C1 segment of cervical spinal cord (tissue), 14 donors: ENCODE data around the gene FIBCD1.

Experiments
- DNase-seq, 14 donors: peaks; one replicate each; lab custom pipeline; 2025; lab: John Stamatoyannopoulos, UW

Gene FIBCD1

DNA sequence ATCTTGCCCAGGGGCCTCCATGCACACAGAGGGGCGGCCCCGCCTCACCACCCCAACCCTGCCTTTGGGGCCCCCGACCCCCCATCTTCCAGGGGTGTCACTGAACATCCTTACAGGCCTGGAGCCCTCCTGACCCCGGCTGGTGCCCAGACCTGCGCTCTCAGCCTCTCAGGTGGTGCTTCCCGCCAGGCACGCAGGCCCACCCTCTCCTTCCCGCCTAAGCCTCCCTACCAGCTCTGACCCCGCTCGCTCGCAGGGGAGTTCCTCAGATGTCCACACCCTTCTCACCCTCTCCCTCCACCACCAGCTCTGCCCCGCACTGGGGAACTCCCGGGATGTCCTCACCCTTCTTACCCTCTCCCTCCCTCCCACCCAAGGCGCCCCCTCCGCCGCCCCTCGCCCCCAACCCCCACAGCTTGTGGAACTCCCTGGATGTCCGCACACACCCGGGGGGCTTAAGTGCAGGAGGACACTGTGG is 30.1 kb downstream of the FIBCD1 start:
- DNase-seq: no peak

DNA sequence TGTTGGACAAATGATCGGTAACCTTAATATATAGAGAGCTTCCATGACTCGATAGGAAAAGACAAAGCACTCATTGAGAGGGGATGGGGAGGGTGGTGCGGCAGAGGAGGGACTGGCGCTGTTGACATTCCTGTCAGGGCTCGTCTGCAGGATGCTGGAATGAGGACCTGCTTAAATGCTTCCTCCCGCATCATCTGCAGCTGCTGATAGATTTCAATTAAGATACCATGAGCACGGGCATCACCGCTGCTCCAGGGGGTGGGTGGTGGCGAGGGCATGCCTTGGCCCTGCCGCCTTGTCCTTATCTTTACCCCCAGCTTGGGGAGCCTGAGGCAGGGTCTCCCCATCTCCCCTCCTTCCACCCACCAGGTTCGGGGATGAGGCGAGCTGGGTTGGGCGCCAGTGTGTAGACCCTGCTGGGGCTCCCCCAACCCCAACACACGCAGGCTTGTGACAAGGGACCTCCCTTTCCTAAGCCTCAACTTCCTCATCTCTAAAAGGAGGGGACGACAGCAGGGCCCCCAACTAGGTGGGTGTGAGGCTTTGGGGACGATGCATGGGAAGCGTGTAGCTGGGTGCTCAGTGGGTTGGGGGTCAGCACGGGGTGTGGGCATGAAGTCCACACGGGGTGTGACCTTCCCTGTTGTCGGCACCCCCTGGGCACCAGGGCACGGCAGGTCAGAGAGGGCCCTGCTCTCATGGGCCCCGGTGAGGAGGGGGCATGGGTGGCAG is 30.7 kb downstream of the FIBCD1 start:
- no peak for DNase-seq

DNA sequence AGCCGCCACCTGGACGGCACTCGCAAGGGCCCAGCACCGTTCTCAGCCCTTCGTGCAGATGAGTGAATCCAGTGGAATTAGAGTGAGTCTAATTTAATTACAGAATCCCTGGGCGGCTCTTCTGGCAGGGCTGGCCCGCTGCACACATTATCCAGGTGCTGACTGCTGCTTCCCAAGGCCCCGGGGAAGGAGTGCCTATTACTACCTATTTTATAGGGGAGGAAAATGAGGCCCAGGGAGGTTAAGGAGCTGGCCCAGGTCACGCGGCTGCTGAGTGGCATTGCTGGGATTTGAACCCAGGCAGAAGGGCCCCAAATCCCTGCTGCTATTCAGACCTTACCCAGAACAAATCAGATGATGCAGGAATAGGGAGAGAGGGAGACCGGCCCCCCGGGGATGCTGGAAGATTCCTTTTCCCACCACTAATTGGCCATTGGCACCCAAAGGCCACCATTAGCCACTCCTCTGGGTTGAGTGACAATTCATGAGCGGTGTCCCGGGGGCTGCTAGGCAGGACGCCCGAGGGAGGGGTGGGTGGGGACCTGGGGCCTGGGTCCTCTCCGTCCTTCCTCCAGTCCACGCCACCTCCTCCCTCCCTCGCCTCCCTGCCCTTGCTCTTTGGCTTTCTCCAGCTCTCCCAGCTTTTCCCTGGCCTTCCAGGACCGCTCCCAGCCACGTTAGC is 32.2 kb downstream of the FIBCD1 start:
- DNase-seq: no peak

DNA sequence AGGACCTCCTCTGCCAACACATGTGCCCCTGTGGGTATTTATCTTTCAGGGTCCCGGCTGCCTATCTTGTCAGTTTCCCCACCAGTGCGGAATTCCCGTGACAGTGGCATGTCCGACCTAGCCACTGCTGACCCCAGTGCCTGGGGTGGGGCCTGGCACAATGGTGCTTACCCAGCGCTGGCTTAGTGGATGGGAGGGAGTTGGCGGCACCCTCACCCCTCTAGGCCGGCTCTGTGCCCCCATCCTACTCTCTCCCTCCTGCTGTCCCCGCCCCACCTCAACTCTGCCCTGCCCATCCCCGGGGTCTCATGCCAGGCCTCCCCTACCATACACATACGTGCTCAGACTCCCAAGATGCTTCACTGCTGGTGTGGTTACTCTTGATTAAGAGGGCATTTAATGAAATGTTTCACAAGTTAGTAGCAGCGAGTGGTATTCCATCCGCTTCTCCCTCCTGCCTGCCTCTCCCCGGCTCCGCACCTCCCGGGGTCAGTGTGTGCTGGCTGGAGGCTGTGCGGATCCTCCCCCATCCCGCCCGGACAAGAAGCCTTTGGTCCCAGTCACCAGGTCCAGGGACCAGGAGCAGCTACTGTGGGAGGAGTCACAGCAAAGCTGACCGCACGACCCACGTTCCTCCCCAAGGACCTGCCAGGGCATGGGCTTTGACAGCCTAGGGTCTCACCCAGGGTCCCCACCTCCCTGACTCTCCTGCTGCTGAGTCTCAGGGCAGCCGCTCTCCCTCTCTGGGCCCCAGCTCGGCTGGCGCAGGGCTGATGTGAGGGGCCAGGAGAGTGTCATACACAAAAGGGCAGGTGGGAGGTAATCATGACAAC is 32.9 kb downstream of the FIBCD1 start:
- DNase-seq: no peak

DNA sequence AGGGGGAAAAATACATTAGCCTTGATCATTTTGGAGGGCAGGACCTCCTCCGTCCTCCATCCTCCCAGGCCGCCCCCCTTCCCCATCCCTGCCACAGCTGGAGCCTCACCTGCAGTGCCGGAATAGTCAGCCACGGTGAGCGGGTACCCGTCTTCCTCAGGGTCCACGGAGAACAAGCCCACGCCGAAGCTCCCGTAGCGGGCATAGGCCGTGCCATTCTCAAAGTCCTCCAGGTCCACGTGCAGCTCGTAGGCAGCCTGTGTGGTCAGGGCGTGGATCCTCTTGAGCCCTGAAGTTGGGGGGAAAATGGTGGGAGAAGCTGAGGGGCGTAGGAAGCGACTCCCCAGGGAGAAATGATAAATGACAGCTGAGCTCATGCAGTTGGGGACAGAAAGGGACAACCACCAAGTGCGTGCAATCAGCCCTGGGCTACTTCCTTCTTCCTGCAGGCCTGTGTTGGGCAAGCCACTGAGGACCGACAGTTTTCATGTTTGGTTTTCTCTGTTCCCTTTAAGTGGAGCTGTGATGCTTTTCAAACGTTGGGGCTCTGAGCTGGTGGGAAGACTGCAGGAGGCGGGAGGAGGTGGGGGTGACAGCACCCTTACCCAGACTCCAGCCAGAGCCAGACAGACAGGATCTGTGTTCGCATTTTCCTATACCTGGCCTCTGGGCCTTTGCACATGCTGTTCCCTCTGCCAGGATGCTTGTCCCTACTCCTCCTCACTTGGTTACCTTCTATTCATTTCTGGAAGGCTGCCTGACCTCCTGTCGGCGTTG is 33.7 kb downstream of the FIBCD1 start:
- no peak for DNase-seq

DNA sequence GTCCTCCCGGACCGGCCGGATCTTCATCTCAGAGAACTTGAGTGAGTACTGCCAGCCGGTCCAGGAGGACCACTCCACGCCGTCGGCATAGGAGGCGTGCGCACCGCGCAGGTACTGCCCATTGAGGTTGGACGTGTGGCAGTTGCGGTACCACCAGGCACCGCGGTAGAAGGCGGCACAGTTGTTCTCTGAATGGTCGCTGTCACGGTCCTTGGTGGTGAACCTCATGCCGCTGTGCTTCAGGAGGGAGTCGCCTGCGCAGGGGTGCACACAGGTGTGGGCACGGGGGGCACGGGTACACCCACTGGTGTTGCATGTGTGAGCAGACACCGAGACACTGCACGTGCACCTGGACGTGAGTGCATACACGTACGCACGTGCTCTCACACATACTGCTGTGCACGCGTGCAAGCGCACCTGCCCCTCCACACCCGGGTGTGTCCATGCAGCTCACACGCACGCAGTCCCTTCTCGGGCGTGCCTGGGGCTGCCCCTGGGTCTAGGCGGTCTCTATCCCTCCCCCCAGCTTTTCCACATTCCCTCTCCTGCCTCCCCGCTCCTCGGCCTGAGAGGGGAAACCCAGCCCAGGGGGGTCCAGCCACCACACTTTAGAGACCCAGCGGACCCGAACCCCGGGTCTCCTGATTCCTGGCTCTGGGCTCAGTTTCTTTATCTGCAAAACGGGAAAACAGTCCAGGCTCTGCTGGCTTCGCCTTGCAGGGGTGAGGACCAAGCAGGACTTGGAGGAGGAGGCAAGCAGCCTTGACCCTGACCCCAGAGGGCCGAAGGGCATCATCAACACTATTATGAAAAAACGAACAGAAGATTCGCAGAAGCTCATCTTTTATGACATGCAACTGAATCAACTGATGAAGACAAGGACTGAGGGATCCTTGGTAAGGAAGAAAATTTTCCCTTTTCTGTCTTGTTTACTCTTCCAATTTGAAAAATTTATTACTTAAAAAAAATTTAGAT is 34.7 kb downstream of the FIBCD1 start:
- no peak for DNase-seq

DNA sequence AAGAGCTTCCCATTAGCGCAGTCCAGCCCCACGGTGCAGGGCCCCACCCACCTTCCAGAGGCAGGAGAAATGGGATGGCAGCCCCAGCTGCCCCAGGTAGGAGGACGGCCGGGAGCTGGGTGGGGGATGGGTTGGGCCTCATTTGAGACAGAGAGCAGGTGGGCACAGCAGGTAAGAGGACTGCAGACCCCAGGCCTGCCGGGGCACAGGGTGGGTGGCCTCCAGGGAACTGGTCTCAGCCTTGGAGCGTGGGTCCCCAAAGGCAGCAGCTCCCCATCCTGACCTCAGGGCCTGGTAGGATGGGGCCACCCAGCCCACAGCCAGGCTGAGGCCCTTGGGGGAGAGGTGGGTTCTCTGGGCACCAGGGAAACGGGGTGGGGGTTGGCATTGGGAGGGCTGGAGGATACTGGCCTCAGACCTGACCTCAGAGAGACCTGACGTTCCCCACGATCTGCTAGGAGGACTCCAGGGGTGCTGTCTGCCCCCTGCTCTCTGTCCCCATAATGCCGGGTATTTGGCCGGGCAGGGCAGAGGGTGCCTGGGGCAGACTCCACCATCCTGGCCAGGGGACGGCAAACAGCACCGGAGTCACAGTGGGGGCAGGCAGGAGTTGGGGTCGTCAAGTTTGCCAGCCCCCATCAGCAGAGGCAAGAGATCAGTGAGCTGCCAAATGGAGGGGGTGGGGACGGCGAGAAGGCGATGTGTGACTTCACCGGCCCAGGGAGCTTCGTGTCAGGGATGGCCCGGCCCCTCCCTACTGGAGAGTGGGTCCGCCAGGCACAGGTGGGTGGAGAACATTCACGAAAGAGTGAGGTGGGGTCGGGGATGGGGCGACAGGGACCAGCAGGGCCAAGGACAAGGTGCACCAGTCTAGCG is 35.6 kb downstream of the FIBCD1 start:
- no peak for DNase-seq

DNA sequence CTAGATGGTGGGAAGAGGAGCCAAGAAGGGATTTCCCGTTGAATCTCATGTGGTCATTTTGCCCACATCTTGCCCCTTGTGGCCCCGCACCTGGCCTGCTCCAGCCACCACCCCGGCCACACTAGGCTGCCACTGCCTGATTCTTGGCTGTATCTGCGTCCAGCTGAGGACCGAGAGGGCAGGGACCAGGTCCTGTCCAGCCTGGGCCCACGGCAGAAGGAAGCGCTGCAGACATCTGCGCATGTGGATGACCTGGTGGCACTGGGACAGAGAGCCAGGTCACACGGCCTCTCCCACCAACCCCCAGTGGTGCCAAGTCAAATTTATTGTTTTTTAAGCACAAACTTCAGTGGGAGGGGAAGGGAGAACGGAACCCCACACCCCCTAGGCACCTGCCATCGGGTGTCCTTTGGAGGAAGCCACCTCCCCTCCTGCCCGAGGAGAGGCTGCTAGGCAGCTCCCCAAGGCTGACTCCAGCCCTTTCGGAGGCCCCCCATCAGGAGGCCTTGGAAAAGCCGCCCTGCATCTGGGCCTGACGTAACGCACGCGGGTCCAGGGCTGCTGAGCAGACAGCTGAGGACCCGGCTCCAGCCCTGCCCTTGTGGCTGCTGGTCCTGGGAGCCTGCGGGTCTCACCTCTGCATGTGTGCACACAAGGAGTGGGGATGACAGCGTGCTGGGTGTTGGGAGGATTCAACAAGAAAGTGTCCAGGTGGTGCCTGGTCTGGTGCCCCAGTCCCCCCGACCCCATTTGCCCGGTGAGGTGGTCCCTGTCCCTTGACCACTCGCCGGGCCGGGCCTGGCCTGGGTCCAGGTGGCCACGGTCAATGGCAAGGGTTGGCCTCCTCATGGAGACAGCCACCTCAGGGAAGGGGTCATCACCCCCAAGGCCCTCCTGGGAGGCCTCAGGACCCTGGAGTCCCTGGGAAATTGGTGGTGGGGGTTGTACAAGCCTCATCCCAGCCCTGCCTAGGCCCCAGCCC is 36.6 kb downstream of the FIBCD1 start:
- DNase-seq: no peak

DNA sequence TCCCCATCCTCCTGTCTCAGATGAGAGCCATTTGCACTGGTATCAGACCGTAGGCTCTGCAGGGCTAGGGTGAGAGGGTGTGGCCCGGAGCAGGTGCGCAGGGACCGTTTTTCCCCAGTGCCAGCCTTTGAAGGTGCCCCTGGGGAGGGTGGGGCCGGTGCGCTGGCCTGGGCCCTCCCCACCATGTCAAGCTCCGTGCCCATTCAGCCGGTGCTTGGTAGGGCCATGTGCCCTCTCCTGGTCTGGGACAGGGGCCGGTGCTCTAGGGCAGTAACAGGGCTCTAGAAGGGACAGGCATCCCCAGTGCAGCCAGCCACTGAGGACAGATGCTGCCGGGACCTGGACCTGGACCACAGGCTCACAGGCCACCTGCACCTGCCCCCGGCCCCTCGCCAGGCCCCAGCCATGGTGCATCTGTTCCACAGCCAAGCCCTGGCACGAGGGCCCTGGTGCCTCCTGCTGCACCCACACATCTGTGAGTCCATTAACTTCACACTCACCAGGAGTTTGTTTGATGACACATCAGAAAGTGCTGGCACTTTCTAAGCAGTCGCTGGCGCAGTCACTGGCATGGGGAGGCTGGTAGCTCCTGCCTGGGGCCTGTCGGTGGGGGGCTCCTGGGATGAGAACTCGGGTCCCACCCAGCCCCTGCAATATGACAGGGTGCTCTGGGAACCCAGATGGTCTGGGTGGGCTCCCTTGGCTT is 37.4 kb downstream of the FIBCD1 start:
- no peak for DNase-seq

DNA sequence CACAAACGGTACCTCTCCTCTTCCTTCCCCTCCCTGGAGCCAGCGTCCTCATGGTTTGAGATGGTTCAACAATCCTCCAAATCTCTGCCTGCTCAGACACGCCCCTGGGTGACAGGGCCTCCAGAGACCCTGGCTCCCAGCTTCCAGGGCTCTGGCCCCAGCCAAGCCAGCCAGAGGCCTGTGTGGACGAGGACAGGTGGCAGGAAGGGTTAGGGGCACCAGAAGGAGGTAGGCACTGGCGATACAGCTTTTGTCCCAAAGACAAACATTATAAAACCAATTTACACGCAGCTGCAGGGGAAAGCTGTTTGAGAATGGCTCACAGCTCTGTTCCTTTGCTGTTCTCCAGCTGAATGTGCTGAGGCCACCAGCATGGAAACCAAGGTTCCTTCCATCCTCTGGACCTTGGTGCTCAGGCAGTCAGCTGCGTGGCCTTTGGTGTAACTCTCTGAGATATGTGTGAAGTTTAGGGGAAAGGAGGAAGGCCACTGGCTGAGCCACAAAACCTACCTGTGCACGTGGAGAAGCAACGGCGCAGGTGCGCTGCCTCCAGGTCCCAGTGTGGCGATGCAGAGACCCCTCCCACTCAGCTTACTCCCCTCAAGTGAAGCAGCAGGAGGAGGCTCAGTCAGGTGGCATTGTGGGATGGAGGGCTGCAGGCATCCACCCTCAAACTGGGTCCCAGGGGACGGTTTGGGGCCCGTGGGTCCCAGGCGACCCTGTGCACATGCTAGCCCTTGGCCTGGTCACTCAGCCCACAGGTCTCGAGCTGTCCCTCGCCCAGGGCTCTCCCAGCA is 38.1 kb downstream of the FIBCD1 start:
- no peak for DNase-seq

DNA sequence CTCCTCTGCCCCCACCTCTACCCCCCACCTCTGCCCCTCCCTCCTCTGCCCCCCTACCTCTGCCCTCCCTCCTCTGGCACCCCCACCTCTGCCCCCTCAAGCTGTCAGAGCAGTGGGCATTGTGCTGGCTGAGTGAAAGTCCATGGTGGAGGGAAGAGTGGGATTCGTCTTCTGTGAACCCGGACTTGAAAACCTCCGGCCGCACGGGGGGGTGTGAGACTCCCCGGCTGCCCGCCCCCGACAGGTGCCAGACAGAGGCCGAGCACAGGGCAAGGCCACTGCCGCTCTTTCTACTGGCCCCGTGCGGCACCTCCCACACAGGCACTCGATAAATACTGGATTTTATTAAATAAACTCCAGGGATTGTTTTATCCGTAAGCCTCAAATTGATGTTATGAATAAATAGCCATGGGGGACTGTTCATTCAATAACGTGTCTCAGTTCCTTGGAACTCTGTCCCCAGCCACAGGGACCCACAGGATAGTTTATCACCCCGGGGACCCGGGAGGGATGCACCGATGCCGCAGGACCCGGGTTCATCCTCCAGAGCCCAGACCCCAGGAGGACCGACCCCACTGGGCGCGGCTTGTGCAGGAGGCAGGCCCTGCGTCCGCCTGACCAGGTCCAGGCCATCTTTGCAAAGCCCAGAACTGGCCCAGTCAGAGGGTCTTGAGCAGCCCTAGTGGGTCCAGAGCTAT is 39.8 kb downstream of the FIBCD1 start:
- no peak for DNase-seq

DNA sequence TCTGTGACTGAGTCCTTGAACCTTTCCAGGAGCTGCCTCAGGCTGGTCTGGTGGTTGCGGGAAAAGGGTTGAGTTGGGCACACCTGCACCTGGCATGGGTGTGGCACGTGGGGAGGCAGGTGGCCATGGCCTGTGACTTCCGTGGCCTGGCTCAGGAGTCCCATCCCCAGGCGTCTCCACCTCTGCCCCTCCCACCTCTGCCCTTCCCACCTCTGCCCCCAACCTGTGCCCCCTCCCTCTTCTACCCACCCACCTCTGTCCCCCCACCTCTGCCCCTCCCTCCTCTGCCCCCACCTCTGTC is 40.5 kb downstream of the FIBCD1 start:
- DNase-seq: no peak

DNA sequence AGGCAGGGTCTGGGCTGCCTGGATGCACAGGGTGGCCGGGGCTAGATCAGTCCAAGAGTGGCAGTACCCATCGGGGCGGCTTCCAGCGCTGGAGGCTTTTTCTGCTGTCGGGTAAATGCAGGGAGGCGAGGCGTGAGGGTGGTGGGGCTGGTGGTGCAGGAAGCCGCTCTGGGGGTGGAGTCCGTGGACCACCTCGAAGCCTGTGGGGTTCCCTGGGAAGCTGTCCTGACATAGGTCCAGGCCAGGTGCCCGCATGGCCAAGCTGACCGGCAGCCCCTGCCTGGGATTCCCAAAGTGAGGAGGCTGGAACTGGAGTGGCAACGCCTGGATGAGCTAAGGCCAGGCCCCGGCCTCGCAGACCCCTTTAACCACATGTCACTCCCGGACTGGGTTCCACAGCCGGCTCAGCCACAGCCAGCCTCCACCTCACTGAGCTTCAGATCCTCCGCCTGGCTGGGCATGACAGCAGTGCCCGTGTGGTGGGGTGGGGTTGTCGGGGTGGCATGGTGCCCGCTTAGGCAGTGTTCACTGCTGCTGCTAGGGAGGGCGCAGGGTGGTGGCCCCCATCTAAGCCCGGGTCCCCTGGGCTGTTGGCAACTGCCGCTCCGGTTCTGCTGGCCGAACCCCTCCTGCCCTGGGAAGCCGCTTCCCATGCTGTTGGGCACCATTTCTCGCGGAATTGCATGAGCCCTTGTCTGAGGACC is 41.0 kb downstream of the FIBCD1 start:
- DNase-seq: no peak

DNA sequence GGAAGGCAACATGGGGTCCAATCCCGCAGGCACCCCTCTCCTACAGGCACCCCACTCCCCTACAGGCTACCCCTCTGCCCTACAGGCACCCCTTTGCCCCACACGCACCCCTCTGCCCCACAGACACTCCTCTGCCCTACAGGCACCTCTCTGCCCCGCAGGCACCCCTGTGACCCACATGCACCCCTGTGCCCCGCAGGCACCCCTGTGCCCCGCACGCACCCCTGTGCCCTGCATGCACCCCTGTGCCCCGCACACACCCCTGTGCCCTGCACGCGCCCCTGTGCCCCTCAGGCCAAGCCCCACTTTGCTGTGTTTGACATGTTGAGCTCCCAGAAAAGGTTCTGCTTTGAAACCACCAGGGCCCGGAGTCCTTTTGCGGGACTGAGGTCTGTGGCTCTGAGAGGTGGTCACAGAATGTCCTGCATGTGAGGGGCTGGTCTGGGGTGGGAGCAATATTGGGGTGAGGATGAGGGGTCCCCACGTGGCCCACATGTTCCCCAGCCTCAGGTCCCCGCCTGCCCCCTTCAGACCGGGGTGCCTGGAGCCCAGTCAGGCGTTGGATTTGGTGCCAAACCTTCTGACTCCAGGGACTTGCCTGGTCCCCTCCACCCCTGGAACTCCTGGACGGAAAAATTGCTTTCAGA is 41.8 kb downstream of the FIBCD1 start:
- DNase-seq: no peak
